Trophoblast cell (in vitro differentiated cells and primary cell): ENCODE measurements around the gene METTL9. TPM values are rescaled to one million over a fixed set of nuclear protein-coding genes. Genes with fewer than 3 reads are reported as not detected.
A peak's percentile ranks its signal among the peaks of the same experiment; 100 is the strongest.
"Not testable (repeated sequence)": the region's sequence is repeated elsewhere in the genome, so short reads cannot be mapped to it uniquely, and the experiment has no call there.

ENCODE experiments used
- DNase-seq, 2 donors: peaks; one replicate each; pipeline ENCODE4 v3.0.0-alpha.2; 2016
- H2AFZ ChIP-seq: 2 replicates; pipeline ENCODE4 v1.6.1; 2013; ENCODE audit warnings: low read length, moderate library complexity, mild to moderate bottlenecking; ENCODE audit not compliant: insufficient read depth, poor library complexity
- H2AK5ac ChIP-seq: 2 replicates; pipeline ENCODE4 v1.6.1; 2013; ENCODE audit warnings: mild to moderate bottlenecking, low read length
- H2BK120ac ChIP-seq: 2 replicates; pipeline ENCODE4 v1.6.1; 2013; ENCODE audit warnings: low read length, mild to moderate bottlenecking, moderate library complexity; ENCODE audit not compliant: insufficient read depth, poor library complexity
- H2BK12ac ChIP-seq: 2 replicates; pipeline ENCODE4 v1.6.1; 2013; ENCODE audit warnings: mild to moderate bottlenecking, low read length, moderate library complexity
- H2BK5ac ChIP-seq: 2 replicates; pipeline ENCODE4 v1.6.1; 2013; ENCODE audit warnings: low read length, low read depth, moderate library complexity, mild to moderate bottlenecking; ENCODE audit not compliant: poor library complexity
- H3K14ac ChIP-seq: 2 replicates; pipeline ENCODE4 v1.6.1; 2013; ENCODE audit warnings: mild to moderate bottlenecking, low read length
- H3K18ac ChIP-seq: 2 replicates; pipeline ENCODE4 v1.6.1; 2013; ENCODE audit warnings: mild to moderate bottlenecking, low read length
- H3K23ac ChIP-seq: 2 replicates; pipeline ENCODE4 v1.6.1; 2013; ENCODE audit warnings: low read length
- H3K27ac ChIP-seq: 2 replicates; pipeline ENCODE4 v1.5.1; 2013; ENCODE audit warnings: low read depth, mild to moderate bottlenecking, inconsistent platforms, low read length, moderate library complexity
- H3K27me3 ChIP-seq: 2 replicates; pipeline ENCODE4 v1.6.1; 2013; ENCODE audit warnings: inconsistent platforms, mild to moderate bottlenecking, low read length, moderate library complexity; ENCODE audit not compliant: insufficient read depth
- H3K36me3 ChIP-seq, 2 experiments: 1 replicate in 1 of 2; 2 replicates in 1 of 2; pipeline ENCODE4 v1.6.1; 2013; ENCODE audit warnings: low read length in 2 of 2, mild to moderate bottlenecking in 2 of 2, moderate library complexity in 1 of 2; ENCODE audit not compliant: insufficient read depth in 2 of 2, control insufficient read depth in 1 of 2
- H3K4ac ChIP-seq: 2 replicates; pipeline ENCODE4 v1.6.1; 2013; ENCODE audit warnings: low read depth, mild to moderate bottlenecking, low read length, moderate library complexity
- H3K4me1 ChIP-seq, 2 experiments: 1 replicate in 1 of 2; 2 replicates in 1 of 2; pipeline ENCODE4 v1.6.1; 2013; ENCODE audit warnings: low read length in 2 of 2, mild to moderate bottlenecking in 2 of 2, moderate library complexity in 1 of 2; ENCODE audit not compliant: insufficient read depth in 2 of 2, control insufficient read depth in 1 of 2
- H3K4me2 ChIP-seq: 2 replicates; pipeline ENCODE4 v1.6.1; 2013; ENCODE audit warnings: inconsistent platforms, mild to moderate bottlenecking, low read length, moderate library complexity
- H3K4me3 ChIP-seq: 2 replicates; pipeline ENCODE4 v1.5.1; 2013; ENCODE audit warnings: mild to moderate bottlenecking, low read depth, low read length, inconsistent platforms
- H3K79me1 ChIP-seq: one replicate; pipeline ENCODE4 v1.6.1; 2013; ENCODE audit warnings: low read length
- H3K79me2 ChIP-seq: 2 replicates; pipeline ENCODE4 v1.6.1; 2013; ENCODE audit warnings: low read length, mild to moderate bottlenecking; ENCODE audit not compliant: control insufficient read depth, insufficient read depth, poor library complexity
- H3K9ac ChIP-seq: 2 replicates; pipeline ENCODE4 v1.6.1; 2013; ENCODE audit warnings: mild to moderate bottlenecking, low read length
- H3K9me3 ChIP-seq: 2 replicates; pipeline ENCODE4 v1.6.1; 2013; ENCODE audit warnings: low read depth, mild to moderate bottlenecking, control low read depth, inconsistent platforms, low read length; ENCODE audit not compliant: insufficient read depth
- H4K12ac ChIP-seq: 2 replicates; pipeline ENCODE4 v1.6.1; 2013; ENCODE audit warnings: low read depth, mild to moderate bottlenecking, low read length, moderate library complexity
- H4K8ac ChIP-seq: 2 replicates; pipeline ENCODE4 v1.6.1; 2013; ENCODE audit warnings: low read depth, mild to moderate bottlenecking, low read length, moderate library complexity
- H4K91ac ChIP-seq: one replicate; pipeline ENCODE4 v1.6.1; 2013; ENCODE audit warnings: low read depth, mild to moderate bottlenecking, low read length, moderate library complexity
- WGBS: extraction: QIAGEN DNeasy Blood & Tissue Kit; methylation state at CpG from one replicate; pipeline ENCODE4 v1.1.7; 2013; ENCODE audit warnings: missing lambda C conversion rate; ENCODE audit not compliant: insufficient read length, insufficient coverage; ENCODE audit errors: extremely low coverage; 5-methylcytosine and 5-hydroxymethylcytosine counted together
- polyA plus RNA-seq: library from polyadenylated mRNA; stranded (reverse); fragments of 200-250 nt; gene quantifications from 2 replicates; pipeline ENCODE4 v1.2.3, GENCODE V29; 2013

Gene METTL9
- polyA plus RNA-seq, result 75.9 and 83.4 TPM in 2 replicates

GRCh38 chr16:21599122-21600030 is at the start of gene METTL9:
TSS of gene METTL9 (plus strand) at chr16:21599577. CDS start at chr16:21599734, 157 bp downstream.
- Histone ChIP-seq H3K23ac (no peak within 1 kb of the TSS), H3K27me3 (no peaks in the 10 kb centered on the region), H4K12ac (peak within 1 kb of the TSS; percentile 98), H3K18ac (peak within 1 kb of the TSS; percentile 96), H3K79me2 (peaks cover 10% of the 10 kb centered on the region), H3K4me2 (peak within 1 kb of the TSS; percentile 81), H3K9ac (peak within 1 kb of the TSS; percentile 97), H3K27ac (peak within 1 kb of the TSS; percentile 99), H2AFZ (peak within 1 kb of the TSS; percentile 99), H3K14ac (peak within 1 kb of the TSS; percentile 97), H3K9me3 (no peaks in the 10 kb centered on the region), H2BK5ac (peak within 1 kb of the TSS; percentile 98), H3K36me3 (no peaks in the 10 kb centered on the region), H3K4me1 (peaks cover 0 to 5% of the 10 kb centered on the region in 2 experiments), H2BK12ac (peak within 1 kb of the TSS; percentile 41), H3K4me3 (peak within 1 kb of the TSS; percentile 99), H3K79me1 (peaks cover 10% of the 10 kb centered on the region), H2BK120ac (peak within 1 kb of the TSS; percentile 96), H4K91ac (peak within 1 kb of the TSS; percentile 96), H2AK5ac (peak within 1 kb of the TSS; percentile 86), H3K4ac (peak within 1 kb of the TSS; percentile 90), H4K8ac (peak within 1 kb of the TSS; percentile 98)
- DNase-seq, result peak; percentile 92 to 96
- WGBS, result no CpG with 5 or more reads among the region's 100 CpGs

GRCh38 chr16:21549975-21550374 is 49.4 kb upstream of the METTL9 start:
- H3K9me3 ChIP-seq, H3K18ac ChIP-seq, H2BK120ac ChIP-seq, H3K27ac ChIP-seq, H3K4me3 ChIP-seq, H2BK12ac ChIP-seq, H3K79me1 ChIP-seq, H4K8ac ChIP-seq, H4K12ac ChIP-seq, H3K4ac ChIP-seq, H4K91ac ChIP-seq, DNase-seq, H3K4me1 ChIP-seq, H2AK5ac ChIP-seq, H2AFZ ChIP-seq, H3K4me2 ChIP-seq, H3K79me2 ChIP-seq, H3K9ac ChIP-seq, H2BK5ac ChIP-seq, H3K23ac ChIP-seq, H3K14ac ChIP-seq, H3K36me3 ChIP-seq, H3K27me3 ChIP-seq: not testable (repeated sequence)
- no CpG with 5 or more reads among the region's 17 CpGs for WGBS

GRCh38 chr16:21550435-21550834 is 48.9 kb upstream of the METTL9 start:
- not testable (repeated sequence) for H3K4me1 ChIP-seq, H3K4ac ChIP-seq, H4K12ac ChIP-seq, H4K8ac ChIP-seq, H2BK5ac ChIP-seq, H3K27ac ChIP-seq, H3K4me2 ChIP-seq, H3K23ac ChIP-seq, H3K9me3 ChIP-seq, H3K27me3 ChIP-seq, H3K9ac ChIP-seq, DNase-seq, H3K36me3 ChIP-seq, H2AFZ ChIP-seq, H2AK5ac ChIP-seq, H4K91ac ChIP-seq, H3K4me3 ChIP-seq, H2BK12ac ChIP-seq, H3K79me2 ChIP-seq, H3K79me1 ChIP-seq, H3K18ac ChIP-seq, H3K14ac ChIP-seq, H2BK120ac ChIP-seq
- WGBS, result no CpG with 5 or more reads among the region's 5 CpGs

DNA sequence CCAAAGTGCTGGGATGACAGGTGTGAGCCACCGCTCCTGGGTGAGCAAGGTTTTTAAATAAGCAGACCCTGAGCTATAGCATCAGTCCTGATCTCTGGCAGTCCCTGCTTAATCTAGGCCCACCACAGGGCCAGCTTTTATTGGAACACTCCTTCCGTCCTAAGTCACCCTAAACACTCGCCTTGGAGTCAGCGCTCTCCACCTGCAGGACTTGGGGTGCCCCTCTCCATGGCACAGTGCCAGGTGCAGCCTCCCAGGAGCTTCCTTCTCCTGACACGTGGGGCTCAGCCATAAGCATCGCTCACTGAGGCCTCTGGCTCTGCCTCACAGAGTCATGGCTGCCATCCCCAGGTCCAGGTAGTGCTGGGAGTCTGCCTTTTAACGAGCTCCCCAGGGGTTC is 48.3 kb upstream of the METTL9 start:
- not testable (repeated sequence) for H3K36me3 ChIP-seq, H3K9me3 ChIP-seq, H3K14ac ChIP-seq, H3K79me1 ChIP-seq, H3K18ac ChIP-seq, H2BK120ac ChIP-seq, H3K9ac ChIP-seq, H3K27me3 ChIP-seq, H3K23ac ChIP-seq, H2BK5ac ChIP-seq, H3K4me3 ChIP-seq, H3K27ac ChIP-seq, H3K79me2 ChIP-seq, H2AK5ac ChIP-seq, H2AFZ ChIP-seq, H4K12ac ChIP-seq, H2BK12ac ChIP-seq, H4K8ac ChIP-seq, H3K4me1 ChIP-seq, H3K4ac ChIP-seq, H4K91ac ChIP-seq, H3K4me2 ChIP-seq, DNase-seq
- no CpG with 5 or more reads among the region's 7 CpGs for WGBS
